GM18502 (cell line): ENCODE results near the gene PCBP3.
"Not testable (repeated sequence)": the region's sequence is repeated elsewhere in the genome, so short reads cannot be mapped to it uniquely, and the experiment has no call there.

Source experiments
- ATAC-seq: cut with Tn5 transposase; IDR thresholded peaks from one replicate; pipeline ENCODE4 v1.9.1; 2021; ENCODE audit warnings: mild to moderate bottlenecking; ENCODE audit not compliant: unreplicated experiment, poor library complexity

PCBP3 gene

GRCh38 chr21:45820171-45821091, 176.9 kb downstream of the PCBP3 start:
- no peak for ATAC-seq

GRCh38 chr21:45821315-45821962, 177.9 kb downstream of the PCBP3 start:
- ATAC-seq, result no peak

GRCh38 chr21:45821998-45822397, 178.5 kb downstream of the PCBP3 start:
- no peak for ATAC-seq

GRCh38 chr21:45822429-45823099, 179.0 kb downstream of the PCBP3 start:
- ATAC-seq, result no peak

GRCh38 chr21:45823100-45823681, 179.7 kb downstream of the PCBP3 start:
- ATAC-seq, result no peak

- no peak for ATAC-seq
Observed at GRCh38 chr21:45824546-45825215, 181.2 kb downstream of the PCBP3 start.

GRCh38 chr21:45825219-45825618, 181.7 kb downstream of the PCBP3 start:
- ATAC-seq, result no peak

GRCh38 chr21:45826676-45827301, 183.3 kb downstream of the PCBP3 start:
- no peak for ATAC-seq

- no peak for ATAC-seq
Observed at GRCh38 chr21:45827302-45827692, 183.8 kb downstream of the PCBP3 start.

GRCh38 chr21:45827881-45828579, 184.5 kb downstream of the PCBP3 start:
- ATAC-seq, result no peak

GRCh38 chr21:45828580-45829570, 185.3 kb downstream of the PCBP3 start:
- no peak for ATAC-seq

- no peak for ATAC-seq
Observed at GRCh38 chr21:45829668-45830067, 186.1 kb downstream of the PCBP3 start.

GRCh38 chr21:45830221-45830640, 186.7 kb downstream of the PCBP3 start:
- no peak for ATAC-seq

- ATAC-seq, result no peak
Observed at GRCh38 chr21:45830720-45831366, 187.3 kb downstream of the PCBP3 start.

- no peak for ATAC-seq
Observed at GRCh38 chr21:45831991-45832740, 188.6 kb downstream of the PCBP3 start.

GRCh38 chr21:45832741-45833235, 189.3 kb downstream of the PCBP3 start:
- ATAC-seq, result not testable (repeated sequence)

- no peak for ATAC-seq
Observed at GRCh38 chr21:45833414-45833813, 189.9 kb downstream of the PCBP3 start.
